HG03442 (cell line): ENCODE measurements around the gene PCDH9.

ENCODE experiments used
- ATAC-seq: cut with Tn5 transposase; IDR thresholded peaks from one replicate; pipeline ENCODE4 v1.9.1; 2021; ENCODE audit warnings: mild to moderate bottlenecking, moderate library complexity; ENCODE audit not compliant: unreplicated experiment

The PCDH9 gene

DNA sequence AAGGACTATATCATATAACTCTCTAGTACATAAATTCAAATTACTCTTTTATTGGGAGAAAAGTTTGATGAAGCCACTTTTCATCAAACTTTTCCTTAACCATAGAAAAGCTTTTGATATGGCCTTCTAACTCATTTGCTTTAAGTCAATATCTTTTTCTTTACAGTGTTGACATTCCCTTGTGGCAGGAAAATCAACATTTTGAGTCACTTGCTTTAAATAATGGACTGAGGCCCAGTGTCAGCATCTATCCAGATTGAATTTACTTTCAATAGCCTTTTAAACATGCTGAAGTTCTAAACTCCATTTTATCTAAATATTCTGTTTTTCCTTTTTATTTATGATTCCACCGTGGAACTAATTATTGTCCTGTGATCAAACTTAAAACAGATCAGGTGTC, 62.7 kb downstream of the PCDH9 start:
- no peak for ATAC-seq

DNA sequence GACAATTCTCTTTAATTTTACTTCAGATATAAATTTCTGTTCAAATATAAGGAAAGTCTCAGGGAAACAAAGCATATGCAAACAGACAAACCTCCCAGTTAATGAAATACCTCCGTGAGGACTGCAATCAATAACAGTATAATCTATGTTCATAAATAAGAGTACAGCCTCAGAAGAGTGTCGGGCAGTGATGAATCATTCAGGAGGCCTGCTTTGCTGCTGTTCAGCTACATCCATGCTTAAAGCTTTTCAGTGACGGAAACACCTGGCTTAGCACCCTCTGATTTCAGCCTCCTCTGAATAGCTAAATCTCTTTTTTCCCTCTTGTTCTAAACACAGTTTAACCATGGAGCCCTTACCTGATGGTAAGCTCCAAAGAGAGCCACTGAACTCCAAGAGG, 69.0 kb downstream of the PCDH9 start:
- ATAC-seq = no peak

GRCh38 chr13:67158903-67159302, 71.2 kb downstream of the PCDH9 start:
- ATAC-seq = no peak

DNA sequence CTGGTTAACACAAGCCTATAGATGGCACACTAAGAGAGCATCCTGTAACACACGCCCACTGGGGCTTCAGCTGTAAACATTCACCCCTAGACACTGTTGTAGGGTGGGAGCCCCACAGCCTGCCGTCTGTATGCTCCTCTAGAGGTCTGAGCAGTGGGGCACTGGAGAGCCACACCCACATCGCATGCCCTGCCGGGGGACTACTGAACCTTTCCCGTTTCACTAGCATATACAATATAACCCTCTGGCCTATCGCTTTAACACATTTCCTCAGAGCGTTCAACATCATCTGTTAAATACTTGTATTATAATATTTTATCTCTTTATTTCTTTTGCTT, 73.4 kb downstream of the PCDH9 start:
- no peak for ATAC-seq

DNA sequence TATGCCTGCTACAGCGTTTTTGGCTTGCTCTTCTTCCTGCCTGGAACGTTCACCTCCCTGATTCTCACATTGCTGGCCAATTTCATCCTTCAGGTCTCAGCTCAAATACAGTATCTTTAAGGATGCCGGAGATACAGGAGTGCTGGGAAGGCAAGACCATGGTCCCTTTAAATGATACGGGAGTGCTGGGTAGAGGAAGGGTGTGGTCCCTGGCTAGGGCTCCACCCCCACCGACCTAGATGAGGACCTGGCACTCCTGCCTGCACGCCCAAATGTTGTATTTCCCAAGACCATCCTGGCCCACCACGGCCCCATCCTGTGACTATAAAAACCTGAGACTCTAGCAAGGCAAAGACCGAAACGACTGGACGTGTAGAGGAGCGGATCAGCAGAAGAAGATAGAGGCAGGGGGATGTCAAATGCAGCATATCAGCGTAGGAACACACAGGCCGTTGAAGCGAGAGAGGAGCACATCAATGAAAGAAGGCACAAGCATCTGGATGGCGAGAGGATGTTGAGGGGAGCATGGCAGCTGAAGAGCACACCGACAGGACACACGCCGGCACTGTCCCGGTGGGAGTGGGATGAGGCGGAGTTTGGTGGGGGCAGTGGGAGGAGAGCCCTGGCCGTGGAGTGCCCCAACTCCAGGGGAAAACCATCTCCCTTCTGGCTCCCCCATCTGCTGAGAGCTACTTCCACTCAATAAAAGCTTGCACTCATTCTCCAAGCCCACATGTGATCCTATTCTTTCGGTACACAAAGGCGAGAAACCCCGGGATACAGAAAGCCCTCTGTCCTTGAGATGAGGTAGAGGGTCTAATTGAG, 74.0 kb downstream of the PCDH9 start:
- no peak for ATAC-seq

GRCh38 chr13:67152085-67152484, 78.1 kb downstream of the PCDH9 start:
- ATAC-seq = no peak

DNA sequence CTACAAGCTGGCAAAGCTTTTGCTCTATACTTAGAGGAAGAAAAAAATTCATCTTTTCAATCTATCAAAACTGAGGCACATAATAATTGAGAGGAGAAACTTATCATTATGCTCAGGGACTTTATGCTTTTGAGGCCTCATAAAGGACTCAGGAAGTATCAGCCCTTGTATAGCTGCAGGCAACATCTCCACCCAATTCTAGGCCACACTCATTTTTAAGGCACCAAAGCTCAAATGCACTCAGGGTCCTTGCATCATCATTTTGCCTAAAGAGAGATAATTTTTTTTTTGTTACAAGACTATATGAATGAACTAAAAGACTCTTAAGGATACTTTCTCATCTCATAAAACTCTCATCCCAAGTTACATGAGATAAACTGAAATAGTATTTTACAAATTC, 78.5 kb downstream of the PCDH9 start:
- no peak for ATAC-seq

- ATAC-seq = no peak
Measured at GRCh38 chr13:67150608-67151007, 79.5 kb downstream of the PCDH9 start.

- no peak for ATAC-seq
Measured at GRCh38 chr13:67148161-67148571, 82.0 kb downstream of the PCDH9 start.

DNA sequence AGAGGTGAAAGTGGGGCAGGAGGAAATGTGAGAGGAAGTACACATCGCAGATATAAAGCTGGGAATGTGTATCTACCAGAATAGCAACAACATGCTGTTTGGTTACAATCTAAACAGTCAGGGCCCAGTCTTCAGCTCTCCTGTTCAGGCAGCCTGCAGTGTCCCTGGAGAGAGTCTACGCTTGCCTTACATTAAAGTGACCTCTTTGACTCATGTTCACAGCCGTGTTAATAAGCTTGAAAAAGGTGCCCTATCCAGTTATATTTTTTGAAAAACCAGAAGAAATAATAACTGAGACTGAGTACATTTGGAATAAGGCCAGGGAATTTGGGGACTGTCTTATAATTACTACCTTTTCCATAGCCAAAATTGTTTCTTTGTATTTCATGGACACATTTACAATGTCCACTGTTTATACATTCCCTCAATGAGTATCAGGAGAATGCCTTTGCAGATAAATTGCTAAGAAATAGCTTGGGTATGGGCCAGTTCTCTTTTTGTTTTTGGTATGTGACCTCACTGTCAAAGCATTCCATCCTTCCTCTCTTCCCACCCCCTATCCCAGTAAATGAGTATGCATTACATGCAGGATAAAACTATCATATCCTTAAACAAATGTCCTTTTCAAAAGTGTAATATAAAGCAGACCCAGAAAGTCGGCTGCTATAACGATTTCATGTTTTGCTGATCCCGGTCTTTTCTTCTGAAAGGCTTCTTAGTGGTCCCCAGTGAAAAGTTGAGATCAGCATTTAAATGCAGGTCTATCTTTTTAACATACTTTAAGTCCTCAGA, 82.6 kb downstream of the PCDH9 start:
- no peak for ATAC-seq

DNA sequence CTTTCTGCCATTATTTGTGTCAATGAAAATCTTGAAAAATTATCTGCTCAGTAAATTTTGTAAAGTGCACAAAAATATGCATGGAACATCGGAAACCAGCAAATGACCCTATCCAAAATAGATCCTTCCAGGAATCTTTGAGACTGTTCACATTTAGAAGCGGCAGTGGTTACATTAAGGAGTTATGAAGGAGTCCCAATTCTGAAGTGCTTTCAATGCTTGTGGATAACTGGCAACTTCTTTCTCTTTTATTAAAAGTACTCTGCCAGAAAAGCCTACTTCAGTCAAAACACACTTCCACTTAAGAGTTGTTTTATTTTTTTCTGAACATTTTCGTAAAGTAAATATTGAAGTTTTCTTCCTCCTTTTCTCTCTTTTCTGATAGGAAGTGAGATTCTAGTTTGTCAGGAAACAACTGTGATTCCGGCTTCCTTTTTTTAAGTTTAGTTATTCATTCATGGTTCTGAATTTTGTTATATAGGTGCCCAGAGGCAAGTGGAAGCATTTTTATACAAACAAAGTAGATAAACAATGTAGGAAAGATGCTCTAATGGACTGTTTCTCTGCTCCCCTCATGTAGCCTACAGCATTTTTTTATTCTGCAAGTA, 83.5 kb downstream of the PCDH9 start:
- no peak for ATAC-seq

DNA sequence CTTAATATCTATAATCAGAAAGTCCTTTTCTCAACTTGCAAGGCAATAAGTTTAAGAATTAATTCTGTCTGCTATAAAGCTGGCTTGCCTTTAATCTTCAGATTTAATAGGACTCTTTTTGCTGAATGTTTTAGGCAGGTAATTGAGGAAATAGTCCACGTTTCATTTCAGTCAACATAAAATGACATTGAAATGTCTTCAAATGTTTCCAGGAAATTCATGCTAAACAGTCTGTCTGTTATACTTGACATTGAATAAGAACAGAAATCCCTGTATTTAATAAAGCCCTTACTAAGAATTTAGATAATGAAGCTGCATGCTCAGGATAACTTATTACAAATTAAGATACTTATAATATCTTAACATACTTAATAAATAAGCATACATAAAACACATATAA, 84.2 kb downstream of the PCDH9 start:
- no peak for ATAC-seq

- no peak for ATAC-seq
Measured at GRCh38 chr13:67143544-67144115, 86.5 kb downstream of the PCDH9 start.

- no peak for ATAC-seq
Measured at GRCh38 chr13:67140006-67140405, 90.1 kb downstream of the PCDH9 start.

GRCh38 chr13:67139551-67139950, 90.6 kb downstream of the PCDH9 start:
- ATAC-seq = no peak

DNA sequence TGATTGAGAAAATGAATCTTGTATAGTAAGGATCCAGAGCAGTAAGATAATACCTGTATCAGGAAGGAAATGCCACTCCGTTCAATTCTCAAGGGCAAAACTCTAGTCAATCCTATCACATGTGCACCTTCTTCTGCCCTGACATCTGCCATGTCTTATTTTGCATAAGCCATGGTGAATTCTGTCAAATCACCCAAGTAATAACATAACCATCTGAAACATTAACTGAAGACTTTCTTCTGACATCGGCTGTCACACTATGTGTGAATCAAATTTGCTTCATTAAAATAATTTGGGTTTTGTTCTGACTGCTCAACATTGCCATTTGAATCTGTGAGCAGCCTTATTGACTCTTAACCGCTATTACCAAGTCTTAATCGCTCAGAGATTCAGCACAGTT, 91.2 kb downstream of the PCDH9 start:
- ATAC-seq = no peak

DNA sequence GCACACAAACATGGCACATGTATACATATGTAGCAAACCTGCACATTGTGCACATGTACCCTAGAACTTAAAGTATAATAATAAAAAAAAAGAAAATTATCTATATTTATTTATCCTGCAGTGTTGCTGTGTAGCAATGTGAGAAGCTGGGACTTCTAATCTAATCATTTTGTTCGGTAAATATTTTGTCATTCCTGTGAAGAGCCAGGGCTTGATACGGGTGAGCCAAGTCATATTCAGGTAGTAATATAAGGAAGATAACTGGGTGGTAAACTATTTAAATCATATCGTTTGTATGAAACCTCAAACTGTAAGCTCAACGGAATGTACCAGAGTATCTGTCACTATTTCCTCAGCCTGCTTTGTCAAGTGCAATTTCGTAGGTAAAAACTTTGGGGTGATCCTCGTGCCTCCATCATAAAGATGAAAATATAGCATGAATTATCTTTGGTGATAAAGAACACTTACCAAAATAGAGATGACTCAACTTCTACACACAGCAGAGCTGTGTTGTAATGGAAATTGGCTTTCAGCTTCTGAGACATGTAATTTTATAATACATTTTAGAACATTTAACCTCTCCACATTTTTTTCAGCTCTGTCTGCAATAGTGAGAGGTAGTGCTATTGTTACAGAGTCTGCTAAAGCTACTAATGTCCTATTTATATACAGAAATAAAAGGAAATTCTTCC, 92.9 kb downstream of the PCDH9 start:
- no peak for ATAC-seq

DNA sequence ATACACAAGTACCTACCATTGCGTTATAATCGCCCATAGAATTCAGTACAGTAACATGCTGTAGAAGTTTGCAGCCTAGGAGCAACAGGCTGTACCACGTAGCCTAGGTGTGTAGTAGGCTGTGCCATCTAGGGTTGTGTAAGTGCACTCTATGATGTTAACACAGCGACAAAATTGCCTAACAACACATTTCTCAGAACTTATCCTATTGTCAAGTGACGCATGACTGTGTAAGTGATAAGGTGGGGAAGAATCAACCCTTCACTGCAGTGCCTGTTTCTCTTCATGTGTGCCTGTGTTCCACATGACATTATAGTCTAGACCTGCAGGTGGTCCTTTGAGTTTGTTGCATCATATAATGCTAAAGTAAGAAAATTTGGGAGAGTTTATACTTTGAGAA, 94.0 kb downstream of the PCDH9 start:
- no peak for ATAC-seq

GRCh38 chr13:67135356-67135755, 94.8 kb downstream of the PCDH9 start:
- ATAC-seq = no peak

GRCh38 chr13:67134417-67135129, 95.6 kb downstream of the PCDH9 start:
- no peak for ATAC-seq
